Choroid plexus epithelial cell (primary cell): Measurements from ENCODE around the gene PIP.
"Not testable (repeated sequence)": the region's sequence is repeated elsewhere in the genome, so short reads cannot be mapped to it uniquely, and the experiment has no call there.

ENCODE experiments used
- DNase-seq: peaks from one replicate; pipeline ENCODE4 v3.0.0-alpha.2; 2010; ENCODE audit warnings: low read depth
- H3K4me3 ChIP-seq: 2 replicates; pipeline ENCODE4 v1.5.1; 2011; ENCODE audit warnings: low read depth, mild to moderate bottlenecking, control low read depth, low read length, moderate library complexity
- CTCF ChIP-seq: conservative IDR thresholded peaks from 2 replicates; pipeline ENCODE4 v1.5.1; 2011; ENCODE audit warnings: low read depth, mild to moderate bottlenecking, control low read depth, inconsistent platforms, low read length, moderate library complexity

The PIP gene

GRCh38 chr7:143148050-143148449 lies 16.2 kb downstream of the PIP start:
- no peak for DNase-seq
- no peak overlapping the region for H3K4me3 ChIP-seq
- TF ChIP-seq CTCF = no peak

- TF ChIP-seq CTCF = no peak
- DNase-seq = no peak
- no peak overlapping the region for H3K4me3 ChIP-seq
Observed at GRCh38 chr7:143148651-143149050, 16.8 kb downstream of the PIP start.

GRCh38 chr7:143150696-143151095 lies 18.8 kb downstream of the PIP start:
- not testable (repeated sequence) for H3K4me3 ChIP-seq, DNase-seq

GRCh38 chr7:143158617-143159016 lies 26.7 kb downstream of the PIP start:
- not testable (repeated sequence) for H3K4me3 ChIP-seq, DNase-seq

- H3K4me3 ChIP-seq = no peak overlapping the region
- DNase-seq = no peak
- TF ChIP-seq CTCF = no peak
Observed at GRCh38 chr7:143171697-143172096, 39.8 kb downstream of the PIP start.

GRCh38 chr7:143172354-143172753 lies 40.5 kb downstream of the PIP start:
- no peak overlapping the region for H3K4me3 ChIP-seq
- TF ChIP-seq CTCF = no peak
- peak; percentile 17 for DNase-seq

- no peak for TF ChIP-seq CTCF
- DNase-seq = no peak
- no peak overlapping the region for H3K4me3 ChIP-seq
Observed at GRCh38 chr7:143176128-143176527, 44.3 kb downstream of the PIP start.

- H3K4me3 ChIP-seq = no peak overlapping the region
- DNase-seq = no peak
- TF ChIP-seq CTCF = no peak
Observed at GRCh38 chr7:143177374-143178119, 45.7 kb downstream of the PIP start.

GRCh38 chr7:143180771-143181170 lies 48.9 kb downstream of the PIP start:
- H3K4me3 ChIP-seq, DNase-seq: not testable (repeated sequence)
